Measurements from ENCODE around the gene AQP2.
A peak's percentile ranks its signal among the peaks of the same experiment; 100 is the strongest.
"Not testable (repeated sequence)": the region's sequence is repeated elsewhere in the genome, so short reads cannot be mapped to it uniquely, and the experiment has no call there.

AQP2 gene

GRCh38 chr12:49987625-49988303 lies 37.2 kb downstream of the AQP2 start:
- DNase-seq = no peak

- not testable (repeated sequence) for DNase-seq
Measured at GRCh38 chr12:49989400-49989799, 38.9 kb downstream of the AQP2 start.

- no peak for DNase-seq
Measured at GRCh38 chr12:49990273-49990672, 39.7 kb downstream of the AQP2 start.

GRCh38 chr12:49998453-49998852 lies 47.9 kb downstream of the AQP2 start:
- DNase-seq = no peak

GRCh38 chr12:50003595-50003994 lies 53.1 kb downstream of the AQP2 start:
- no peak for DNase-seq

- no peak for DNase-seq
Measured at GRCh38 chr12:50004696-50005095, 54.2 kb downstream of the AQP2 start.

GRCh38 chr12:50005175-50005574 lies 54.6 kb downstream of the AQP2 start:
- DNase-seq = no peak

GRCh38 chr12:50006280-50006679 lies 55.7 kb downstream of the AQP2 start:
- no peak for DNase-seq

- peak; percentile 27 for DNase-seq
Measured at GRCh38 chr12:50006754-50007442, 56.4 kb downstream of the AQP2 start.
